Upper lobe of right lung (tissue), 1 donor: Measurements from ENCODE around the gene KIAA0586. TPM values are rescaled to one million over a fixed set of nuclear protein-coding genes. Genes with fewer than 3 reads are reported as not detected.

Experiments
- ATAC-seq: fragments of 200-7000 bp; cut with Tn5 transposase; one replicate; pipeline ENCODE4 v1.9.1; 2020; ENCODE audit warnings: mild to moderate bottlenecking, moderate library complexity
- DNase-seq: peaks from one replicate; pipeline ENCODE4 v3.0.0-alpha.2; 2020
- H3K27ac ChIP-seq: fragments of 200-600 bp; one replicate; pipeline ENCODE4 v1.8.0; 2022
- H3K27me3 ChIP-seq: fragments of 200-600 bp; one replicate; pipeline ENCODE4 v1.8.0; 2022; ENCODE audit warnings: mild to moderate bottlenecking
- H3K36me3 ChIP-seq: fragments of 200-600 bp; one replicate; pipeline ENCODE4 v1.8.0; 2022
- H3K4me1 ChIP-seq: fragments of 200-600 bp; one replicate; pipeline ENCODE4 v1.8.0; 2022
- H3K4me3 ChIP-seq: fragments of 200-600 bp; one replicate; pipeline ENCODE4 v1.8.0; 2022; ENCODE audit warnings: mild to moderate bottlenecking
- H3K9me3 ChIP-seq: fragments of 200-600 bp; one replicate; pipeline ENCODE4 v1.8.0; 2022
- intact Hi-C: fragments of 100-400 bp; cut with DNase I; formaldehyde crosslinking; loops from one replicate; pipeline ENCODE4 v1.11.0; 2022
- total RNA-seq: library from RNA; stranded (reverse); fragmentation: NEBNext Ultra II Directional; extraction: Animal tissue kit (Norgen Biotek cat#: 25700); gene quantifications from one replicate; pipeline ENCODE4 v1.2.1, GENCODE V29; 2021
- TF ChIP-seq, protein P1 (sequence below): fragments of 200-600 bp; IDR thresholded peaks from one replicate; pipeline ENCODE4 v1.8.0; 2022; ENCODE audit warnings: antibody characterized with exemption
- donor health status: DM: no; HTN: yes; CAD: no; lungs with severe emphysema.

KIAA0586 gene
- total RNA-seq, 1 donor from 2014 or later, result 16.3 TPM

GRCh38 chr14:58398495-58398894 is 29.0 kb upstream of the KIAA0586 start:
- no peak for DNase-seq
- Histone ChIP-seq H3K9me3 (no peaks in the 10 kb centered on the region), H3K4me1 (peaks cover 6% of the 10 kb centered on the region), H3K27ac (no peak overlapping the region), H3K27me3 (no peaks in the 10 kb centered on the region), H3K36me3 (no peaks in the 10 kb centered on the region), H3K4me3 (no peak overlapping the region)
- intact Hi-C loops, result no loop called here
- no peak for ATAC-seq
- TF ChIP-seq, protein P1, sequence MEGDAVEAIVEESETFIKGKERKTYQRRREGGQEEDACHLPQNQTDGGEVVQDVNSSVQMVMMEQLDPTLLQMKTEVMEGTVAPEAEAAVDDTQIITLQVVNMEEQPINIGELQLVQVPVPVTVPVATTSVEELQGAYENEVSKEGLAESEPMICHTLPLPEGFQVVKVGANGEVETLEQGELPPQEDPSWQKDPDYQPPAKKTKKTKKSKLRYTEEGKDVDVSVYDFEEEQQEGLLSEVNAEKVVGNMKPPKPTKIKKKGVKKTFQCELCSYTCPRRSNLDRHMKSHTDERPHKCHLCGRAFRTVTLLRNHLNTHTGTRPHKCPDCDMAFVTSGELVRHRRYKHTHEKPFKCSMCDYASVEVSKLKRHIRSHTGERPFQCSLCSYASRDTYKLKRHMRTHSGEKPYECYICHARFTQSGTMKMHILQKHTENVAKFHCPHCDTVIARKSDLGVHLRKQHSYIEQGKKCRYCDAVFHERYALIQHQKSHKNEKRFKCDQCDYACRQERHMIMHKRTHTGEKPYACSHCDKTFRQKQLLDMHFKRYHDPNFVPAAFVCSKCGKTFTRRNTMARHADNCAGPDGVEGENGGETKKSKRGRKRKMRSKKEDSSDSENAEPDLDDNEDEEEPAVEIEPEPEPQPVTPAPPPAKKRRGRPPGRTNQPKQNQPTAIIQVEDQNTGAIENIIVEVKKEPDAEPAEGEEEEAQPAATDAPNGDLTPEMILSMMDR, result no peak

DNA sequence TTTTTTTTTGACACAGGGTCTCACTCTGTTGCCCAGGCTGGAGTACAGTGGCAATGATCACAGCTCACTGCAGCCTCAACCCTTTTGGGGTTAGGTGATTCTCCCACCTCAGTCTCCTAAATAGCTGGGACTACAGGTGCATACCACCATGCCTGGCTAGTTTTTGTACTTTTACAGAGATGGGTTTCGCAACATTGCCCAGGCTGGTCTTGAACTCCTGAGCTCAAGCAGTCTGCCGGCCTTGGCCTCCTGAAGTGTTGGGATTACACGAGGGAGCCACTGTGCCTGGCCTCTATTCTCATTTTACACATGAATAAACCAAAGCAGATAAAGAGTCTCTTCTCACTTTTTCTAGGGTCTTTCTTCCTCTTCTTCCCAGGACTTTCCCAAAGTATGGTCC is 28.6 kb upstream of the KIAA0586 start:
- H3K27me3 ChIP-seq, result no peaks in the 10 kb centered on the region
- TF ChIP-seq, protein P1, result no peak
- H3K36me3 ChIP-seq, result no peaks in the 10 kb centered on the region
- DNase-seq (no peak), ATAC-seq (no peak)
- H3K27ac ChIP-seq, result no peak overlapping the region
- H3K4me1 ChIP-seq, result peaks cover 6% of the 10 kb centered on the region
- H3K4me3 ChIP-seq, result no peak overlapping the region
- H3K9me3 ChIP-seq, result no peaks in the 10 kb centered on the region
- intact Hi-C loops, result no loop called here

DNA sequence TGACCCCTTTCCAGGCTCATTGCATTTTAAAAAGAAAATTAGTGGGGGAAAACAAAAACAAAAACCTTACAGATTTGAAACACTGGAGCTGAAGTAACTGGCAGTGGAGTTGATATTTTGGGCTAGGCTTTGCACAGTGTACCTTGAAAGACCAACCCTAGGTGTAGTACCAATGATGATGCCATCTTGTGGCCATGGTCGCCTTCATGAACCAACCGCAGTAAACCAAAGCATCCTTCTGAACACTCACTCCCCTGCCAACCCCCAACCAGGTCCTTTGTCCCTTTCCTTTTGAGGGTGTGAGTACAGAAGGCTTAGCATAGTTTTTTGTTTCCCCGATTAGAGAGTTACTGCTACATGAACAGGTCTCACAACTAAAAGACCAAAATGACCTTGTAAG is 25.9 kb upstream of the KIAA0586 start:
- H3K4me3 ChIP-seq, result no peak overlapping the region
- no peaks in the 10 kb centered on the region for H3K27me3 ChIP-seq
- peaks cover 1% of the 10 kb centered on the region for H3K4me1 ChIP-seq
- TF ChIP-seq, protein P1, result no peak
- no peaks in the 10 kb centered on the region for H3K9me3 ChIP-seq
- intact Hi-C loops, result no loop called here
- H3K27ac ChIP-seq, result no peak overlapping the region
- ATAC-seq (no peak), DNase-seq (no peak)
- H3K36me3 ChIP-seq, result no peaks in the 10 kb centered on the region

- Histone ChIP-seq H3K27ac (no peak overlapping the region), H3K9me3 (no peaks in the 10 kb centered on the region), H3K4me3 (no peak overlapping the region), H3K4me1 (no peaks in the 10 kb centered on the region), H3K27me3 (no peaks in the 10 kb centered on the region), H3K36me3 (peaks cover 50% of the 10 kb centered on the region)
- TF ChIP-seq, protein P1, result no peak
- no peak for DNase-seq
- intact Hi-C loops, result no loop called here
- no peak for ATAC-seq
Observed at GRCh38 chr14:58408681-58409215, 18.8 kb upstream of the KIAA0586 start.

GRCh38 chr14:58414845-58415244 is 12.7 kb upstream of the KIAA0586 start:
- Histone ChIP-seq H3K27ac (no peak overlapping the region), H3K4me3 (no peak overlapping the region), H3K36me3 (peaks cover 74% of the 10 kb centered on the region), H3K4me1 (peaks cover 3% of the 10 kb centered on the region), H3K9me3 (no peaks in the 10 kb centered on the region), H3K27me3 (no peaks in the 10 kb centered on the region)
- DNase-seq (no peak), ATAC-seq (no peak)
- intact Hi-C loops, result no loop called here
- TF ChIP-seq, protein P1, result no peak
